Tibial nerve (tissue), 4 donors: ENCODE measurements around the gene BLOC1S4. TPM values are rescaled to one million over a fixed set of nuclear protein-coding genes. Genes with fewer than 3 reads are reported as not detected.

ENCODE experiments used
- DNase-seq, 2 donors: peaks; one replicate each; pipeline ENCODE4 v3.0.0-alpha.2; 2019; ENCODE audit warnings: low spot score in 2 of 2
- H3K27ac ChIP-seq, 4 donors: fragments of 200-600 bp; sonication (generic) in 3 of 4; one replicate each; pipeline ENCODE4 v1.5.1; 2017 to 2019; ENCODE audit warnings: mild to moderate bottlenecking in 1 of 4
- H3K27me3 ChIP-seq, 2 donors: fragments of 200-600 bp; sonication (generic) in 1 of 2; one replicate each; pipeline versions ENCODE4 v1.5.1 to v1.6.0; 2017 to 2019
- H3K36me3 ChIP-seq, 3 donors: fragments of 200-600 bp; sonication (generic); one replicate each; pipeline ENCODE4 v1.5.1; 2018 to 2019
- H3K4me1 ChIP-seq, 4 donors: fragments of 200-600 bp; sonication (generic) in 3 of 4; one replicate each; pipeline ENCODE4 v1.5.1; 2017 to 2019
- H3K4me3 ChIP-seq, 4 donors: fragments of 200-600 bp; sonication (generic) in 3 of 4; one replicate each; pipeline ENCODE4 v1.5.1; 2017 to 2019; ENCODE audit warnings: mild to moderate bottlenecking in 1 of 4, moderate library complexity in 1 of 4
- H3K9me3 ChIP-seq, 4 donors: fragments of 200-600 bp; sonication (generic) in 3 of 4; one replicate each; pipeline ENCODE4 v1.5.1; 2017 to 2019
- EP300 ChIP-seq, 2 donors: sonication (generic); formaldehyde crosslinking; IDR thresholded peaks; one replicate each; pipeline ENCODE4 v1.6.1; 2017; ENCODE audit warnings: antibody characterized with exemption in 2 of 2, mild to moderate bottlenecking in 1 of 2
- POLR2A ChIP-seq, 2 donors: fragments of 450-650 bp; IDR thresholded peaks; one replicate each; pipeline ENCODE4 v1.6.1; 2017; ENCODE audit warnings: antibody characterized with exemption in 2 of 2, mild to moderate bottlenecking in 2 of 2, moderate library complexity in 2 of 2
- WGBS, 2 donors: methylation state at CpG; one replicate each; pipeline ENCODE4 v1.1.5; 2018; 5-methylcytosine and 5-hydroxymethylcytosine counted together
- total RNA-seq, 4 donors: library from RNA; depleted of rRNA; stranded (reverse); fragments of >200 nt; gene quantifications; one replicate each; pipeline ENCODE4 v1.1.0, GENCODE V29; 2016
- TF ChIP-seq, protein P1 (sequence below), 5 experiments: fragments of 200-600 bp in 3 of 5; fragments of 450-650 bp in 2 of 5; sonication (generic) in 3 of 5; IDR thresholded peaks; one replicate each; pipeline ENCODE4 v1.5.1; 2016 to 2019; ENCODE audit warnings: antibody characterized with exemption in 5 of 5, mild to moderate bottlenecking in 3 of 5, moderate library complexity in 2 of 5

The BLOC1S4 gene
- total RNA-seq, 4 donors from 2014 or later: 18.0 to 32.8 (median 28.3) TPM

DNA sequence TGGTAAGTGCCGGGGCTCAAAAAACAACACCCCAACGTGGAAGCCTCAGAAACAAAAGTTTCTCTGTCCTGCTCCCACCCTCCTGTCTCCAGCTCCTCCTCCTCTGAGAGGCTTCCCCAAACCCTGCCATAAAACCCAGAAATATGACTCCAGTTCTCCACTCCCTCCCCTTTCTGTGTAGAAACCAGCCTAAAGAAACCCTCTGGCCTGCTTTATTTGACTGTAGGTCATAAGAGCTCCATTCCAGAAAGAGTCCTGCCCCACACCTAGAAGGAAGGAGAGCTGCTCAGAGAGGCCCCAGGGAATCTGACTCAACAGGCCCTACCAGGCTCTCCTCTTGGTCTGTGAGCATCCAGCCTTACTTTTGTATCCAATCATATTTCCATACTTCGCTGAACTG lies 23.2 kb upstream of the BLOC1S4 start:
- no peaks in the 10 kb centered on the region for H3K9me3 ChIP-seq
- peaks cover 0 to 51% (median 26%) of the 10 kb centered on the region in 4 donors for H3K4me1 ChIP-seq
- no peak overlapping the region for H3K4me3 ChIP-seq
- TF ChIP-seq, protein P1, sequence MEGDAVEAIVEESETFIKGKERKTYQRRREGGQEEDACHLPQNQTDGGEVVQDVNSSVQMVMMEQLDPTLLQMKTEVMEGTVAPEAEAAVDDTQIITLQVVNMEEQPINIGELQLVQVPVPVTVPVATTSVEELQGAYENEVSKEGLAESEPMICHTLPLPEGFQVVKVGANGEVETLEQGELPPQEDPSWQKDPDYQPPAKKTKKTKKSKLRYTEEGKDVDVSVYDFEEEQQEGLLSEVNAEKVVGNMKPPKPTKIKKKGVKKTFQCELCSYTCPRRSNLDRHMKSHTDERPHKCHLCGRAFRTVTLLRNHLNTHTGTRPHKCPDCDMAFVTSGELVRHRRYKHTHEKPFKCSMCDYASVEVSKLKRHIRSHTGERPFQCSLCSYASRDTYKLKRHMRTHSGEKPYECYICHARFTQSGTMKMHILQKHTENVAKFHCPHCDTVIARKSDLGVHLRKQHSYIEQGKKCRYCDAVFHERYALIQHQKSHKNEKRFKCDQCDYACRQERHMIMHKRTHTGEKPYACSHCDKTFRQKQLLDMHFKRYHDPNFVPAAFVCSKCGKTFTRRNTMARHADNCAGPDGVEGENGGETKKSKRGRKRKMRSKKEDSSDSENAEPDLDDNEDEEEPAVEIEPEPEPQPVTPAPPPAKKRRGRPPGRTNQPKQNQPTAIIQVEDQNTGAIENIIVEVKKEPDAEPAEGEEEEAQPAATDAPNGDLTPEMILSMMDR (IDR thresholded peaks at IDR 0.05): no peak
- TF ChIP-seq EP300 (IDR thresholded peaks at IDR 0.05): no peak
- TF ChIP-seq POLR2A (IDR thresholded peaks at IDR 0.05): no peak
- 38 to 49% methylated on average over 3 of the region's 3 CpGs for WGBS, 2 donors
- peak overlapping the region in 3 of 4 donors; percentile 13 to 84 (median 60) for H3K27ac ChIP-seq
- H3K27me3 ChIP-seq: no peaks in the 10 kb centered on the region
- peaks cover 0 to 14% (median 0%) of the 10 kb centered on the region in 3 donors for H3K36me3 ChIP-seq
- no peak for DNase-seq

DNA sequence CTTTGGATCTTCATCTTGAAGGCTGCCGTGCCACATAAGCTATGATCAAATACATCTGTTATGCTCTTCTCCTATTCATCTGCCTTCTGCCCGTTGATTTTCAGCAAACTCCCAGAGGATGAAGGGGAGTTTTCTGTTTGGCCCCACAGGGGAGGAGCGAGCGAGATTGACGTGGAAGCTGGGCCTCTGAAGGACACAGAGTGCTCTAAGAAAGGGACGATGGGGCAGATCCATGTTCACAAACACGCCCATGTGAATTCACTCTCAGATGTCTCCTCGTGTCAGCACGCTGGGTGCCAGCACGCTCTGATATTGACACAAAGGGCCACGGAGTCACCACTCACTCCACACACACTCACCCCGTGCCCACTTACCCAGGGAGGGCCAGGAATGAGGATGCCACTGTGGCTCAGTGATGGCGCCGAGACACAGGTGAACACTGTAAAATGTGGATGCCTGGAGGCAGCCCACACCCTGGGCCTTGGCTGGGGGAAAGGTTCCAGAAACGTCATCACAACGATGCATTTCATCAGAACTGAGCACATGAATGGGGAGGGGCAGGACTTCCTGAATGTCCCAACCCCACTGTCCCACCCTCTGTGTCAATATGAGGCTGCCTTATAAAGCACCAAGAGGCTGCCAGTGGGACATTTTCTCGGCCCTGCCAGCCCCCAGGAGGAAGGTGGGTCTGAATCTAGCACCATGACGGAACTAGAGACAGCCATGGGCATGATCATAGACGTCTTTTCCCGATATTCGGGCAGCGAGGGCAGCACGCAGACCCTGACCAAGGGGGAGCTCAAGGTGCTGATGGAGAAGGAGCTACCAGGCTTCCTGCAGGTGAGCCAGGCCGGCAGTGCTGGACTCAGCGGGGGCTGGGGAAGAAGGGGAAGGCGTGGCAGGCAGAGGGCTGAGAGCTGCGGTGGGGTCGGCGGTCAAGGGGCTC lies 22.5 kb upstream of the BLOC1S4 start, which contains the start of gene S100P:
Gene S100P, plus strand, starts transcription at position 648 of the 946 bp plus-strand sequence. Its CDS starts 55 bp downstream, at position 703.
- DNase-seq: no peak
- Histone ChIP-seq H3K27ac (peak within 1 kb of the TSS in 3 of 4 donors; percentile 13 to 84 (median 60)), H3K4me3 (no peak within 1 kb of the TSS), H3K27me3 (no peaks in the 10 kb centered on the region), H3K9me3 (no peaks in the 10 kb centered on the region), H3K36me3 (peaks cover 0 to 14% (median 0%) of the 10 kb centered on the region in 3 donors), H3K4me1 (peaks cover 0 to 45% (median 23%) of the 10 kb centered on the region in 4 donors)
- TF ChIP-seq EP300 (IDR thresholded peaks at IDR 0.05): no peak
- no peak for TF ChIP-seq POLR2A (IDR thresholded peaks at IDR 0.05)
- TF ChIP-seq, protein P1 (IDR thresholded peaks at IDR 0.05): no peak
- WGBS, 2 donors: 71 to 73% methylated on average over 29 of the region's 29 CpGs

GRCh38 chr4:6694177-6694901 lies 21.6 kb upstream of the BLOC1S4 start:
- no peak for DNase-seq
- Histone ChIP-seq H3K36me3 (peaks cover 0 to 19% (median 0%) of the 10 kb centered on the region in 3 donors), H3K27ac (peak overlapping the region in 2 of 4 donors; percentile 12 to 60), H3K4me3 (no peak overlapping the region), H3K4me1 (peaks cover 0 to 36% (median 17%) of the 10 kb centered on the region in 4 donors), H3K27me3 (no peaks in the 10 kb centered on the region), H3K9me3 (no peaks in the 10 kb centered on the region)
- WGBS, 2 donors: 76 to 83% methylated on average over 16 of the region's 16 CpGs
- TF ChIP-seq, protein P1 (IDR thresholded peaks at IDR 0.05): no peak
- no peak for TF ChIP-seq EP300 (IDR thresholded peaks at IDR 0.05)
- TF ChIP-seq POLR2A (IDR thresholded peaks at IDR 0.05): no peak

- Histone ChIP-seq H3K36me3 (peaks cover 0 to 32% (median 0%) of the 10 kb centered on the region in 3 donors), H3K27ac (peak overlapping the region in 1 of 4 donors; percentile 56), H3K9me3 (no peaks in the 10 kb centered on the region), H3K27me3 (no peaks in the 10 kb centered on the region), H3K4me3 (no peak overlapping the region), H3K4me1 (peaks cover 0 to 28% (median 16%) of the 10 kb centered on the region in 4 donors)
- TF ChIP-seq EP300 (IDR thresholded peaks at IDR 0.05) (no peak), POLR2A (IDR thresholded peaks at IDR 0.05) (no peak)
- TF ChIP-seq, protein P1 (IDR thresholded peaks at IDR 0.05): no peak
- 68% methylated on average over 17 to 18 of the region's 18 CpGs for WGBS, 2 donors
- no peak for DNase-seq
These were observed 20.0 kb upstream of the BLOC1S4 start for GRCh38 chr4:6695660-6696610.
